DND-41 (cell line): ENCODE results near the gene SPPL3.
"Not testable (repeated sequence)": the region's sequence is repeated elsewhere in the genome, so short reads cannot be mapped to it uniquely, and the experiment has no call there.

Source experiments
- ATAC-seq: fragments of 200-7000 bp; cut with Tn5 transposase; 3 replicates; pipeline ENCODE4 v1.9.1; 2021; ENCODE audit warnings: low read depth; ENCODE audit not compliant: insufficient read depth
- DNase-seq: peaks from one replicate; pipeline ENCODE4 v3.0.0-alpha.2; 2020
- H2AFZ ChIP-seq: 2 replicates; pipeline ENCODE4 v1.6.0; 2012; ENCODE audit warnings: low read depth, low read length
- H3K27ac ChIP-seq: 2 replicates; pipeline ENCODE4 v1.5.1; 2012; ENCODE audit warnings: low read length, inconsistent platforms
- H3K27me3 ChIP-seq: fragments of 200-600 bp; sonication (generic); 2 replicates; pipeline ENCODE4 v1.6.0; 2012; ENCODE audit warnings: low read length, mild to moderate bottlenecking, inconsistent platforms; ENCODE audit not compliant: insufficient read depth, poor library complexity
- H3K36me3 ChIP-seq: 2 replicates; pipeline ENCODE4 v1.5.1; 2012; ENCODE audit warnings: low read length, inconsistent platforms; ENCODE audit not compliant: insufficient read depth
- H3K4me1 ChIP-seq: 2 replicates; pipeline ENCODE4 v1.5.1; 2012; ENCODE audit warnings: mild to moderate bottlenecking, low read length; ENCODE audit not compliant: insufficient read depth
- H3K4me2 ChIP-seq: 2 replicates; pipeline ENCODE4 v1.6.0; 2012; ENCODE audit warnings: mild to moderate bottlenecking, moderate library complexity, low read length, inconsistent platforms; ENCODE audit not compliant: insufficient read depth
- H3K4me3 ChIP-seq, 2 experiments: fragments of 200-600 bp in 1 of 2; shearing (Covaris generic) in 1 of 2; 2 replicates each; pipeline ENCODE4 v1.5.1; 2012 to 2016; ENCODE audit warnings: inconsistent platforms in 2 of 2, low read length in 2 of 2, mild to moderate bottlenecking in 2 of 2, low read depth in 1 of 2, moderate library complexity in 1 of 2
- H3K79me2 ChIP-seq: 2 replicates; pipeline ENCODE4 v1.6.0; 2012; ENCODE audit warnings: low read length, inconsistent platforms; ENCODE audit not compliant: insufficient read depth
- H3K9ac ChIP-seq: 2 replicates; pipeline ENCODE4 v1.6.0; 2012; ENCODE audit warnings: low read depth, mild to moderate bottlenecking, inconsistent platforms, low read length, moderate library complexity
- H3K9me3 ChIP-seq: 2 replicates; pipeline ENCODE4 v1.5.1; 2012; ENCODE audit warnings: low read length, moderate library complexity, mild to moderate bottlenecking, inconsistent platforms; ENCODE audit not compliant: insufficient read depth, severe bottlenecking
- H4K20me1 ChIP-seq: 2 replicates; pipeline ENCODE4 v1.6.0; 2012; ENCODE audit warnings: low read length; ENCODE audit not compliant: insufficient read depth
- CTCF ChIP-seq: IDR thresholded peaks from 2 replicates; pipeline ENCODE4 v1.5.1; 2012; ENCODE audit warnings: borderline replicate concordance, low read length, moderate library complexity, mild to moderate bottlenecking; ENCODE audit not compliant: poor library complexity, severe bottlenecking; ENCODE audit errors: extremely low read depth
- EZH2 ChIP-seq: IDR thresholded peaks from 3 replicates; pipeline ENCODE4 v1.6.1; 2012; ENCODE audit warnings: borderline replicate concordance, low read depth, mild to moderate bottlenecking, moderate library complexity, low read length, inconsistent platforms; ENCODE audit not compliant: severe bottlenecking

The SPPL3 gene

DNA sequence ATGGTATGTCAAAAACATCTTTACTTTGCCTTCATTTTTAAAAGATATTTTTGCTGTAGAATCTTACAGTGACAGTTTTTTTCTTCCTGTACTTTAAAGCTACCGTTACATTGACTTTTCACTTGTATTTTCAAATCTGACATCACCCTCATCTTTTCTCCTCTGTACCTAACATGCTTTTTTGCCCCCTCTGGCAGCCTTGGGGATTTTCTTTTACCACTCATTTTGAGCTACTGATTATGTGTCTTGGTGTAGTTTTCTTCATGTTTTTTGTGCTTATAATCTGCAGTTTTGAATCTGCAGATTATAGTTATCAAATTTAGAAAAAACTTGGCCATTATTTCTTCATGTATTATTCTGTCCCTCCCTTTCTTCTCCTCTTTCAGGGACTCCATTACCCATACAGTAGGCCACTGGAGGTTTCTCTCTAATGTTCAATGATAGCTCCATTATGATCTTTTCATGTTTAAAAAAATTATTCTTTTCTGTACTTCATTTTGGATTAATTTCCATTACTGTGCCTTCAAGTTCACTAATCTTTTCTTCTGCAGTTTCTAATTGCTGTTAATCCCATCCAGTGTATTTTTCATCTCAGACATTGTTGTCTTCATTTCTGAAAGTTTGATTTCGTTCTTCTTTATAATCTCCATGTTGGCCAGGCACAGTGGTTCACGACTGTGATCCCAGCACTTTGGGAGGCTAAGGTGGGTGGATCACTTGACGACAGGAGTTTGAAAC lies 108.5 kb downstream of the SPPL3 start:
- H3K36me3 ChIP-seq = peaks cover 17% of the 10 kb centered on the region; the same call in 1 of the 2 replicates
- H3K4me2 ChIP-seq = no peak overlapping the region
- peaks cover 2% of the 10 kb centered on the region; the same call in 1 of the 2 replicates for H4K20me1 ChIP-seq
- no peaks in the 10 kb centered on the region for H3K27me3 ChIP-seq
- H2AFZ ChIP-seq = no peak overlapping the region
- no peak for TF ChIP-seq EZH2
- no peak for TF ChIP-seq CTCF
- no peak overlapping the region for H3K27ac ChIP-seq
- H3K4me1 ChIP-seq = no peaks in the 10 kb centered on the region
- DNase-seq = no peak
- peaks cover 17% of the 10 kb centered on the region for H3K9me3 ChIP-seq
- ATAC-seq = no peak
- H3K4me3 ChIP-seq = no peak overlapping the region
- H3K9ac ChIP-seq = no peak overlapping the region
- peaks cover 14% of the 10 kb centered on the region for H3K79me2 ChIP-seq

DNA sequence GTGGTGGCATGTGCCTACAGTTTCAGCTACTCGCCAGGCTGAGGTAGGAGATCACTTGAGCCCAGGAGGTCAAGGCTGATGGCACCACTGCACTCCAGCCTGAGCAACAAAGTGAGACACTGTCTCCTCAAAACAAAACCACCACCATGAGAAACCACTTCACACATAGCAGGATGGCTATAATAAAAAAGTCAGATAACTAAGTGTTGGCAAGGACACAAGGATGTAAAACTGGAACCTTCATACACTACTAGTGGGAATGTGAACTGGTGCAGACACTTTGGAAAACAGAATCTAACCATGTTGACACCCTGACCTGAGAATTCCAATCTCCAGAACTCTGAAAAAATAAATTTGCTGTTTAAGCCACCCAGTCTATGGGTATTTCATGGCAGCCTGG lies 110.8 kb downstream of the SPPL3 start:
- TF ChIP-seq CTCF = no peak
- H4K20me1 ChIP-seq = peaks cover 2% of the 10 kb centered on the region; the same call in 1 of the 2 replicates
- DNase-seq (no peak), ATAC-seq (no peak)
- H3K9ac ChIP-seq = no peak overlapping the region
- no peaks in the 10 kb centered on the region for H3K4me1 ChIP-seq
- H3K9me3 ChIP-seq = peaks cover 17% of the 10 kb centered on the region
- H3K79me2 ChIP-seq = peaks cover 8% of the 10 kb centered on the region
- no peak overlapping the region for H3K4me2 ChIP-seq
- H2AFZ ChIP-seq = no peak overlapping the region
- no peaks in the 10 kb centered on the region for H3K27me3 ChIP-seq
- no peak overlapping the region for H3K27ac ChIP-seq
- peaks cover 23% of the 10 kb centered on the region; the same call in 1 of the 2 replicates for H3K36me3 ChIP-seq
- no peak overlapping the region for H3K4me3 ChIP-seq

GRCh38 chr12:120792456-120792855 lies 111.7 kb downstream of the SPPL3 start:
- peaks cover 12% of the 10 kb centered on the region for H3K9me3 ChIP-seq
- not testable (repeated sequence) for ATAC-seq, H3K4me2 ChIP-seq, DNase-seq, H3K79me2 ChIP-seq, H4K20me1 ChIP-seq, H3K27me3 ChIP-seq, H3K4me3 ChIP-seq, H2AFZ ChIP-seq, H3K27ac ChIP-seq, H3K4me1 ChIP-seq, H3K9ac ChIP-seq
- H3K36me3 ChIP-seq = peaks cover 23% of the 10 kb centered on the region; the same call in 1 of the 2 replicates

GRCh38 chr12:120791669-120792176 lies 112.4 kb downstream of the SPPL3 start:
- Histone ChIP-seq H3K36me3 (peaks cover 23% of the 10 kb centered on the region; the same call in 1 of the 2 replicates), H2AFZ (no peak overlapping the region), H3K9ac (no peak overlapping the region), H3K9me3 (peaks cover 11% of the 10 kb centered on the region), H3K4me3 (no peak overlapping the region), H3K4me2 (no peak overlapping the region), H3K79me2 (peaks cover 8% of the 10 kb centered on the region), H4K20me1 (peaks cover 2% of the 10 kb centered on the region; the same call in 1 of the 2 replicates), H3K27ac (no peak overlapping the region), H3K27me3 (no peaks in the 10 kb centered on the region), H3K4me1 (no peaks in the 10 kb centered on the region)
- TF ChIP-seq CTCF (no peak), EZH2 (no peak)
- ATAC-seq = no peak
- no peak for DNase-seq
